HepG2 (cell line): ENCODE data around the gene UBXN2A. TPM values are rescaled to one million over a fixed set of nuclear protein-coding genes. Genes with fewer than 3 reads are reported as not detected.

ENCODE experiments used
- FOSL1 ChIP-seq: sonication (generic); formaldehyde crosslinking; IDR thresholded peaks from 2 replicates; pipeline ENCODE4 v1.9.0; 2021; ENCODE audit warnings: missing genetic modification reagents, borderline replicate concordance
- GABPB1 ChIP-seq: IDR thresholded peaks from 2 replicates; pipeline ENCODE4 v1.6.1; 2016; ENCODE audit warnings: mild to moderate bottlenecking, missing genetic modification reagents, moderate library complexity, missing compliant biosample characterization
- HCFC1 ChIP-seq: fragments of 150-350 bp; IDR thresholded peaks from 2 replicates; pipeline ENCODE4 v1.6.1; 2014; ENCODE audit warnings: low read depth, low read length
- KDM1A ChIP-seq: IDR thresholded peaks from 2 replicates; pipeline ENCODE4 v1.6.1; 2016; ENCODE audit warnings: missing compliant biosample characterization
- KLF6 ChIP-seq: IDR thresholded peaks from 2 replicates; pipeline ENCODE4 v1.8.0; 2016; ENCODE audit warnings: missing biosample characterization, missing genetic modification reagents
- NFIC ChIP-seq: IDR thresholded peaks from 2 replicates; pipeline ENCODE4 v1.6.1; 2012; ENCODE audit warnings: mild to moderate bottlenecking, low read length, inconsistent platforms
- NR1H2 ChIP-seq: sonication (generic); formaldehyde crosslinking; IDR thresholded peaks from 2 replicates; pipeline ENCODE4 v1.8.1; 2022; ENCODE audit warnings: low read depth, missing genetic modification reagents, borderline replicate concordance
- RBAK ChIP-seq: sonication (generic); formaldehyde crosslinking; IDR thresholded peaks from 2 replicates; pipeline ENCODE4 v1.5.1; 2020; ENCODE audit warnings: mild to moderate bottlenecking, missing genetic modification reagents
- RFX3 ChIP-seq: IDR thresholded peaks from 2 replicates; pipeline ENCODE4 v1.6.1; 2016; ENCODE audit warnings: missing biosample characterization, missing genetic modification reagents
- SALL2 ChIP-seq: sonication (generic); formaldehyde crosslinking; IDR thresholded peaks from 2 replicates; pipeline ENCODE4 v1.8.1; 2023; ENCODE audit warnings: mild to moderate bottlenecking, missing genetic modification reagents, inconsistent platforms
- SMARCE1 ChIP-seq: fragments of 450-650 bp; IDR thresholded peaks from 2 replicates; pipeline ENCODE4 v1.6.1; 2017; ENCODE audit warnings: borderline replicate concordance
- SP4 ChIP-seq: sonication (generic); formaldehyde crosslinking; IDR thresholded peaks from 2 replicates; pipeline ENCODE4 v1.8.1; 2023; ENCODE audit warnings: mild to moderate bottlenecking, missing genetic modification reagents
- TCF7L2 ChIP-seq: IDR thresholded peaks from 2 replicates; pipeline ENCODE4 v1.6.1; 2011; ENCODE audit warnings: mild to moderate bottlenecking, low read depth, low read length, moderate library complexity
- ZFP91 ChIP-seq: sonication (generic); formaldehyde crosslinking; IDR thresholded peaks from 2 replicates; pipeline ENCODE4 v1.9.0; 2022; ENCODE audit warnings: missing genetic modification reagents, mild to moderate bottlenecking, borderline replicate concordance
- ZKSCAN8 ChIP-seq: IDR thresholded peaks from 2 replicates; pipeline ENCODE4 v1.6.1; 2016; ENCODE audit warnings: borderline replicate concordance, missing genetic modification reagents, missing compliant biosample characterization
- ZNF281 ChIP-seq: sonication (generic); formaldehyde crosslinking; IDR thresholded peaks from 2 replicates; pipeline ENCODE4 v1.4.0; 2020; ENCODE audit warnings: missing genetic modification reagents, borderline replicate concordance
- ZNF333 ChIP-seq: sonication (generic); formaldehyde crosslinking; IDR thresholded peaks from 2 replicates; pipeline ENCODE4 v1.4.0; 2020; ENCODE audit warnings: mild to moderate bottlenecking, missing genetic modification reagents, borderline replicate concordance
- ZNF343 ChIP-seq: sonication (generic); formaldehyde crosslinking; IDR thresholded peaks from 2 replicates; pipeline ENCODE4 v1.4.0; 2020; ENCODE audit warnings: mild to moderate bottlenecking, missing genetic modification reagents
- ZNF564 ChIP-seq: sonication (generic); formaldehyde crosslinking; IDR thresholded peaks from 2 replicates; pipeline ENCODE4 v1.8.1; 2023; ENCODE audit warnings: mild to moderate bottlenecking, missing genetic modification reagents
- ZNF605 ChIP-seq: sonication (generic); formaldehyde crosslinking; IDR thresholded peaks from 2 replicates; pipeline ENCODE4 v1.8.0; 2022; ENCODE audit warnings: mild to moderate bottlenecking, missing genetic modification reagents
- ZNF652 ChIP-seq: IDR thresholded peaks from 2 replicates; pipeline ENCODE4 v1.6.1; 2016; ENCODE audit warnings: low read depth, borderline replicate concordance
- polyA plus RNA-seq, 8 experiments: library from polyadenylated mRNA; depleted of rRNA in 3 of 8; stranded (reverse) in 7 of 8; unstranded in 1 of 8; fragments of >200 nt; fragmentation: Illumina TruSeq in 4 of 8; extraction: Trizol in 4 of 8; gene quantifications; 2 replicates each; pipeline versions ENCODE4 v1.2.1 to v1.2.3, GENCODE V29; 2011 to 2016; ENCODE audit warnings: low read depth in 4 of 8, missing spikeins in 1 of 8, mixed read lengths in 1 of 8; ENCODE audit not compliant: insufficient read depth in 1 of 8
- total RNA-seq, 5 experiments: library from RNA; depleted of rRNA; stranded (reverse); fragments of >200 nt; fragmentation: Illumina TruSeq; extraction: Trizol; gene quantifications; 2 replicates each; pipeline ENCODE4 v1.2.3, GENCODE V29; 2016; ENCODE audit warnings: low read depth in 1 of 5
- TF ChIP-seq, protein P1 (sequence below): sonication (generic); formaldehyde crosslinking; IDR thresholded peaks from 2 replicates; pipeline ENCODE4 v1.4.0; 2020; ENCODE audit warnings: mild to moderate bottlenecking, missing genetic modification reagents
- TF ChIP-seq, protein P2 (sequence below): sonication (generic); formaldehyde crosslinking; IDR thresholded peaks from 2 replicates; pipeline ENCODE4 v1.4.0; 2020; ENCODE audit warnings: mild to moderate bottlenecking, missing genetic modification reagents, borderline replicate concordance

UBXN2A gene
- total and polyA plus RNA-seq, 2 of the 13 experiments (the other 11 are each of a cell fraction or from before 2014, with no cell fraction given), result 8.3 to 20.9 TPM

DNA sequence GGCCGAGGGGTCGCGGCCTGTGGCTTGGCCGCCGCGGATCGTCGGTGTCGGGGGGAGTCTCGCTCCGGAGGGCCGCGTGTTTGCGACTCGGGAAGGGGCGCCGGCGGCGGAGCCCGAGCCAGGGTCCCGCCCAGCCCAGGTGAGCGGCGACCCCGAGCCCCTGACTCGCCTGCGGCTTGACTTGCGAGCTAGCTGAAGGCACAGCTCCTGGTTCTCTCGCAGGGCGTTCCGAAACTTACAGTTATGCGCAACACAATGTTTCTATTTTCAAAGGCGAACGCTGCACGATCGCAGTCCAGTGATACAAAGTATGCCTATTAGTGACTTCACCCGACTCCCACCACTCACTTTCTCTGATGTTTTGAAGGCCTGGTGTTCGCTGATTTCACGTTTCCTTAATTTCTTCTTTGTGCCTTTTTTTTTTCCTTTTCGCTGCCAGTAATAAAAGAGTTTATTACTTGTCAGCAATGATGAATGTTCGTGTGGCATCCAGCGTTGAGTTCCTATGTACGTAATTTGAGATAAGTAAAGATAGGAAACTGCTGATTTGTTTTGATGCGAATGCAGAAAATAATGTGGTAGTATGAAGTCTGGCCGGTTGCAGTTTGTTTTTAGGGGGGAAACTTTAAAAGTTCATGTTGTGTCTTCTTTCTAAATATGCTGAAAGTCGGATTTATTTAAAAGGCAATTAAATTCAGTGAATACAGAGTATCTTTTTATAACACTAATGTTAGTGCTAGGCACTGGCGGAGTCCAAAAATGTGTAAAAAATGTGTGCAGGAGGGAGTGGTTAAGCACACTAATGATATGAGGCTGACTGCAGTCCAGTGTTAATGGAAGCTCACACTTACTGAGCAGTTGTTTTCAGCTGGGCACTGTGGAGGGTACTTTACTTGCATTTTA lies 706 bp downstream of the UBXN2A start (continued):
- TF ChIP-seq GABPB1 (CRISPR knock-in tag) (peak; percentile 38; the same call in 1 of the 2 replicates), NFIC (no peak; the same call in 1 of the 2 replicates), SMARCE1 (no peak), ZFP91 (CRISPR knock-in tag) (no peak), ZNF564 (CRISPR knock-in tag) (0 out of 2 replicates have a peak, but pooled peaks have one; percentile 13), TCF7L2 (no peak), NR1H2 (CRISPR knock-in tag) (peak; percentile 43; the same call in 1 of the 2 replicates), SALL2 (CRISPR knock-in tag) (peak; percentile 64; the same call in 1 of the 2 replicates), KDM1A (no peak), FOSL1 (CRISPR knock-in tag) (no peak), RBAK (CRISPR knock-in tag) (no peak), RFX3 (CRISPR knock-in tag) (no peak), ZNF281 (CRISPR knock-in tag) (no peak), ZNF343 (CRISPR knock-in tag) (no peak), ZNF333 (CRISPR knock-in tag) (peak; percentile 21; the same call in 1 of the 2 replicates), ZNF605 (CRISPR knock-in tag) (0 out of 2 replicates have a peak, but pooled peaks have one; percentile 35), SP4 (no peak), ZKSCAN8 (no peak), HCFC1 (no peak), ZNF652 (CRISPR knock-in tag) (no peak), KLF6 (CRISPR knock-in tag) (no peak)
- TF ChIP-seq, protein P1, sequence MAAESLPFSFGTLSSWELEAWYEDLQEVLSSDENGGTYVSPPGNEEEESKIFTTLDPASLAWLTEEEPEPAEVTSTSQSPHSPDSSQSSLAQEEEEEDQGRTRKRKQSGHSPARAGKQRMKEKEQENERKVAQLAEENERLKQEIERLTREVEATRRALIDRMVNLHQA (CRISPR knock-in tag), result no peak
- TF ChIP-seq, protein P2, sequence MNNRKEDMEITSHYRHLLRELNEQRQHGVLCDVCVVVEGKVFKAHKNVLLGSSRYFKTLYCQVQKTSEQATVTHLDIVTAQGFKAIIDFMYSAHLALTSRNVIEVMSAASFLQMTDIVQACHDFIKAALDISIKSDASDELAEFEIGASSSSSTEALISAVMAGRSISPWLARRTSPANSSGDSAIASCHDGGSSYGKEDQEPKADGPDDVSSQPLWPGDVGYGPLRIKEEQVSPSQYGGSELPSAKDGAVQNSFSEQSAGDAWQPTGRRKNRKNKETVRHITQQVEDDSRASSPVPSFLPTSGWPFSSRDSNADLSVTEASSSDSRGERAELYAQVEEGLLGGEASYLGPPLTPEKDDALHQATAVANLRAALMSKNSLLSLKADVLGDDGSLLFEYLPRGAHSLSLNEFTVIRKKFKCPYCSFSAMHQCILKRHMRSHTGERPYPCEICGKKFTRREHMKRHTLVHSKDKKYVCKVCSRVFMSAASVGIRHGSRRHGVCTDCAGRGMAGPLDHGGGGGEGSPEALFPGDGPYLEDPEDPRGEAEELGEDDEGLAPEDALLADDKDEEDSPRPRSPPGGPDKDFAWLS, result no peak
